Astrocyte of the spinal cord (primary cell): ENCODE results near the gene CDK3.
"Not testable (repeated sequence)": the region's sequence is repeated elsewhere in the genome, so short reads cannot be mapped to it uniquely, and the experiment has no call there.

Experiments
- DNase-seq: peaks from one replicate; pipeline ENCODE4 v3.0.0; 2011; ENCODE audit warnings: low read depth, low spot score
- H3K4me3 ChIP-seq: 2 replicates; pipeline ENCODE4 v1.5.1; 2011; ENCODE audit warnings: low read depth, mild to moderate bottlenecking, low read length, moderate library complexity
- CTCF ChIP-seq: IDR thresholded peaks from 2 replicates; pipeline ENCODE4 v1.5.1; 2012; ENCODE audit warnings: low read depth, mild to moderate bottlenecking, low read length, inconsistent platforms
- in situ Hi-C: cut with HindIII; loops from 2 replicates; pipeline ENCODE4 v1.10.0; 2017; ENCODE audit warnings: low sequenced_read_pairs

Gene CDK3

GRCh38 chr17:76036497-76037261 is 36.0 kb downstream of the CDK3 start:
- no peak for DNase-seq
- in situ Hi-C loops: no loop called here
- TF ChIP-seq CTCF: no peak
- H3K4me3 ChIP-seq: no peak overlapping the region

GRCh38 chr17:76038050-76038449 is 37.4 kb downstream of the CDK3 start:
- in situ Hi-C loops: no loop called here
- no peak for TF ChIP-seq CTCF
- DNase-seq: no peak
- no peak overlapping the region for H3K4me3 ChIP-seq

- no peak for TF ChIP-seq CTCF
- in situ Hi-C loops: no loop called here
- H3K4me3 ChIP-seq: no peak overlapping the region
- DNase-seq: peak; percentile 17
Measured at GRCh38 chr17:76039121-76039520, 38.5 kb downstream of the CDK3 start.

- in situ Hi-C loops: no loop called here
- no peak overlapping the region for H3K4me3 ChIP-seq
- DNase-seq: no peak
- TF ChIP-seq CTCF: no peak
Measured at GRCh38 chr17:76040376-76040775, 39.7 kb downstream of the CDK3 start.

GRCh38 chr17:76042868-76043267 is 42.2 kb downstream of the CDK3 start:
- in situ Hi-C loops, H3K4me3 ChIP-seq, DNase-seq: not testable (repeated sequence)

GRCh38 chr17:76044475-76045007 is 43.9 kb downstream of the CDK3 start:
- H3K4me3 ChIP-seq, in situ Hi-C loops, DNase-seq: not testable (repeated sequence)

GRCh38 chr17:76046064-76046463 is 45.4 kb downstream of the CDK3 start:
- TF ChIP-seq CTCF: no peak
- no peak for DNase-seq
- in situ Hi-C loops: no loop called here
- no peak overlapping the region for H3K4me3 ChIP-seq
